ENCODE results near the gene SOCS3.

- no peak for TF ChIP-seq EZH2 (IDR thresholded peaks at IDR 0.05; ENCODE audit: insufficient read depth, poor library complexity, severe bottlenecking)
- no peak for TF ChIP-seq EZH2phosphoT487 (IDR thresholded peaks at IDR 0.05; ENCODE audit: insufficient read depth, low read depth)
These were observed 44.3 kb downstream of the SOCS3 start for GRCh38 chr17:78315355-78316114.
